Right lobe of liver (tissue), 6 donors: Measurements from ENCODE around the gene TRMT11. TPM values are rescaled to one million over a fixed set of nuclear protein-coding genes. Genes with fewer than 3 reads are reported as not detected.

Experiments used
- ATAC-seq, 4 donors: fragments of 200-7000 bp; cut with Tn5 transposase; one replicate each; pipeline ENCODE4 v1.9.1; 2020; ENCODE audit warnings: mild to moderate bottlenecking in 4 of 4, moderate library complexity in 4 of 4
- DNase-seq, 3 donors: peaks; one replicate each; pipeline ENCODE4 v3.0.0-alpha.2; 2020
- H3K27ac ChIP-seq, 3 donors: fragments of 200-600 bp; one replicate each; pipeline ENCODE4 v1.8.0; 2022
- H3K27me3 ChIP-seq, 2 donors: fragments of 200-600 bp; one replicate each; pipeline ENCODE4 v1.8.0; 2022
- H3K36me3 ChIP-seq, 4 donors: fragments of 200-600 bp; sonication (generic) in 1 of 4; one replicate each; pipeline versions ENCODE4 v1.5.1 to v1.8.0; 2017 to 2022; ENCODE audit warnings: control low read depth in 1 of 4
- H3K4me1 ChIP-seq, 4 donors: fragments of 200-600 bp; sonication (generic) in 1 of 4; one replicate each; pipeline versions ENCODE4 v1.5.1 to v1.8.0; 2017 to 2022; ENCODE audit warnings: control low read depth in 1 of 4
- H3K4me3 ChIP-seq, 3 donors: fragments of 200-600 bp; one replicate each; pipeline ENCODE4 v1.8.0; 2022
- H3K9me3 ChIP-seq, 4 donors: fragments of 200-600 bp; sonication (generic) in 1 of 4; one replicate each; pipeline versions ENCODE4 v1.5.1 to v1.8.0; 2017 to 2022; ENCODE audit warnings: control low read depth in 1 of 4
- POLR2A ChIP-seq: fragments of 450-650 bp; IDR thresholded peaks from one replicate; pipeline ENCODE4 v1.6.1; 2017; ENCODE audit warnings: antibody characterized with exemption, mild to moderate bottlenecking
- WGBS: methylation state at CpG from one replicate; pipeline ENCODE4 v1.1.6; 2018; ENCODE audit warnings: low coverage, low lambda C conversion rate; ENCODE audit not compliant: insufficient coverage; ENCODE audit errors: missing lambda C conversion rate; 5-methylcytosine and 5-hydroxymethylcytosine counted together
- intact Hi-C, 2 donors: fragments of 100-400 bp; cut with DNase I; formaldehyde crosslinking; loops; one replicate each; pipeline versions ENCODE4 v1.11.2 to v1.14.1; 2022
- small RNA-seq, 2 experiments: library from RNA; depleted of rRNA; stranded (forward); fragments of <200 nt; gene quantifications; one replicate each; pipeline ENCODE3, GENCODE V24; 2016
- total RNA-seq, 6 experiments: library from RNA; depleted of rRNA in 2 of 6; stranded (reverse); fragments of >200 nt in 2 of 6; fragmentation: NEBNext Ultra II Directional in 3 of 6; extraction: Animal tissue kit (Norgen Biotek cat#: 25700) in 3 of 6; gene quantifications; one replicate each; pipeline versions ENCODE4 v1.1.0 to v1.2.4, GENCODE V29; 2016 to 2023
- TF ChIP-seq, protein P1 (sequence below), 4 donors: fragments of 200-600 bp in 3 of 4; fragments of 450-650 bp in 1 of 4; IDR thresholded peaks; one replicate each; pipeline versions ENCODE4 v1.5.1 to v1.8.0; 2016 to 2022; ENCODE audit warnings: antibody characterized with exemption in 4 of 4, mild to moderate bottlenecking in 2 of 4
- donor health status: DM: no; HTN: yes; CAD: no.
- donor health status: DM: no; HTN: no; CAD: no.
- donor health status: DM: no; HTN: no; CAD: no.
- donor health status: DM: no; HTN: yes; CAD: no.
- donor health status: DM: no; HTN: yes; CAD: no.

The TRMT11 gene
- total RNA-seq, 6 experiments from 2014 or later = 12.6 to 36.0 (median 25.3) TPM

DNA sequence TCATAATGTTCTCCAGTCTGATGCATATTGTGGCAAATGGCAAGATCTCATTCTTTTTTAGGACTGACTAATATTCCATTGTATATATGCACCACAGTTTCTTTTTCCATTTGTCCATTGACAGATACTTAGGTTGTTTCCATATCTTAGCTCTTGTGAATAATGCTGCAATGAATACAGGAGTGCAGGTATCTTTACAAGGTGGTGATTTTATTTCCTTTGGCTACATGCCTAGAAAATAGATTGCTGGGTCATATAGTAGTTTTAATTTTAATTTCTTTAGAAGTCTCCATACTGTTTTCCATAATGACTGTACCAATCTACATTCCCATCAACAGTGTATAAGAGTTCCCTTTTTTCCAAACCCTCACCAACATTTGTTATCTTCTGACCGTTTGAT lies 97.5 kb downstream of the TRMT11 start:
- DNase-seq = no peak
- H3K27me3 ChIP-seq = no peaks in the 10 kb centered on the region
- H3K27ac ChIP-seq = no peak overlapping the region
- H3K4me1 ChIP-seq = no peaks in the 10 kb centered on the region
- no peak overlapping the region for H3K4me3 ChIP-seq
- ATAC-seq = no peak
- intact Hi-C loops = no loop called here
- TF ChIP-seq POLR2A = no peak
- TF ChIP-seq, protein P1, sequence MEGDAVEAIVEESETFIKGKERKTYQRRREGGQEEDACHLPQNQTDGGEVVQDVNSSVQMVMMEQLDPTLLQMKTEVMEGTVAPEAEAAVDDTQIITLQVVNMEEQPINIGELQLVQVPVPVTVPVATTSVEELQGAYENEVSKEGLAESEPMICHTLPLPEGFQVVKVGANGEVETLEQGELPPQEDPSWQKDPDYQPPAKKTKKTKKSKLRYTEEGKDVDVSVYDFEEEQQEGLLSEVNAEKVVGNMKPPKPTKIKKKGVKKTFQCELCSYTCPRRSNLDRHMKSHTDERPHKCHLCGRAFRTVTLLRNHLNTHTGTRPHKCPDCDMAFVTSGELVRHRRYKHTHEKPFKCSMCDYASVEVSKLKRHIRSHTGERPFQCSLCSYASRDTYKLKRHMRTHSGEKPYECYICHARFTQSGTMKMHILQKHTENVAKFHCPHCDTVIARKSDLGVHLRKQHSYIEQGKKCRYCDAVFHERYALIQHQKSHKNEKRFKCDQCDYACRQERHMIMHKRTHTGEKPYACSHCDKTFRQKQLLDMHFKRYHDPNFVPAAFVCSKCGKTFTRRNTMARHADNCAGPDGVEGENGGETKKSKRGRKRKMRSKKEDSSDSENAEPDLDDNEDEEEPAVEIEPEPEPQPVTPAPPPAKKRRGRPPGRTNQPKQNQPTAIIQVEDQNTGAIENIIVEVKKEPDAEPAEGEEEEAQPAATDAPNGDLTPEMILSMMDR (IDR thresholded peaks at IDR 0.05) = no peak
- H3K9me3 ChIP-seq = no peaks in the 10 kb centered on the region
- 88% methylated on average over 1 of the region's 1 CpG for WGBS
- H3K36me3 ChIP-seq = peaks cover 0 to 4% (median 0%) of the 10 kb centered on the region in 4 donors

DNA sequence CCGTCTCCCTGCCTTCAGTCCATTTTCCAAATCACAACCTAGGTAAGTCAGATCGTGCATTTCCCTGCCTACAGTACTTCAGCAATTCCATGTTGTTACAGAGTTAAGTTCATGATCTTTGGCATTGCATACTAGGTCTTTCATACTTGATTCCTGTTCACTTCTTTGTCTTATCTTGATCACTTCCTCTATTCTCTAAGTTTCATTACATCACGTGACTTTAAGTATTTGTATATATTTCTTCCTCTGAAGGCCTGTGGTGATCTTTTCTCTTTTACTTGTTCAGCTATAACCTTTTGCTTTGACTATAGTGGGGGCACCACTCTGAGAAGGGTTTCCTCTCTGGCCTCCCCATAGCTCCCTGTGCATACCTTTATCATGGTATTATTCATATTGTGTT lies 100.2 kb downstream of the TRMT11 start:
- intact Hi-C loops = no loop called here
- 62% methylated on average over 3 of the region's 3 CpGs for WGBS
- Histone ChIP-seq H3K27me3 (no peaks in the 10 kb centered on the region), H3K27ac (no peak overlapping the region), H3K4me3 (no peak overlapping the region), H3K36me3 (peaks cover 0 to 4% (median 0%) of the 10 kb centered on the region in 4 donors), H3K9me3 (no peaks in the 10 kb centered on the region), H3K4me1 (no peaks in the 10 kb centered on the region)
- TF ChIP-seq POLR2A = no peak
- TF ChIP-seq, protein P1 (IDR thresholded peaks at IDR 0.05) = no peak
- no peak for ATAC-seq
- no peak for DNase-seq

Small RNAs within 50 kb of the gene (small RNA-seq; reads per million reads assigned to genes)
- 0 reads per million in 2 experiments for gene RNA5SP216

Other genes starting within 250 kb of the TRMT11 start
- 1 to 10 TPM in 3 of 6 experiments, under 1 TPM in 3; 0.74 to 2.6 (median 1.6) TPM for gene HEY2, start 236.9 kb upstream of the TRMT11 start, total RNA-seq
- gene NCOA7, start 195.6 kb upstream of the TRMT11 start, total RNA-seq = 10 to 100 TPM; 11.4 to 71.8 (median 23.0) TPM
- gene HINT3, start 29.8 kb upstream of the TRMT11 start, total RNA-seq = 10 to 100 TPM in 5 of 6 experiments, 1 to 10 TPM in 1; 8.5 to 16.6 (median 14.3) TPM